Measurements from ENCODE around the gene SCN11A.

- no peak for TF ChIP-seq CTCF (IDR thresholded peaks at IDR 0.05)
- TF ChIP-seq POLR2A (IDR thresholded peaks at IDR 0.05): no peak
Observed at GRCh38 chr3:39090922-39091321, 39.2 kb upstream of the SCN11A start.
